ENCODE data around the gene KCTD11. TPM values are rescaled to one million over a fixed set of nuclear protein-coding genes. Genes with fewer than 3 reads are reported as not detected.

KCTD11 gene
- total RNA-seq, 1 experiment from 2014 or later, result 11.0 TPM

GRCh38 chr17:7308625-7309433 is 43.1 kb upstream of the KCTD11 start:
- peak; percentile 58 for ATAC-seq
- in situ Hi-C loops (cut with HindIII; ENCODE audit: low pct_unique_long_range_greater_than_20kb, low sequenced_read_pairs), result no loop called here
- BruUV-seq (replicated peaks), result TSS peak; percentile 83

GRCh38 chr17:7309628-7310027 is 42.3 kb upstream of the KCTD11 start:
- DNase-seq (ENCODE audit: low read depth, low spot score) (no peak), ATAC-seq (no peak)
- Histone ChIP-seq H3K36me3 (ENCODE audit: control insufficient read depth, insufficient read depth, low read length) (peaks cover 25% of the 10 kb centered on the region), H3K27ac (ENCODE audit: low read length) (peak overlapping the region; percentile 11; the same call in 1 of the 2 replicates), H3K27me3 (ENCODE audit: control insufficient read depth, insufficient read depth, low read length) (no peaks in the 10 kb centered on the region), H3K4me3 (ENCODE audit: low read depth in 2 of 2, low read length in 2 of 2) (peak overlapping the region; percentile 86 to 92), H3K9me3 (ENCODE audit: control insufficient read depth, insufficient read depth, low read depth, low read length) (no peaks in the 10 kb centered on the region), H3K4me1 (ENCODE audit: control insufficient read depth, insufficient read depth, low read length) (peaks cover 42% of the 10 kb centered on the region)
- BruUV-seq (replicated peaks), result no TSS peak
- TF ChIP-seq SIN3A (IDR thresholded peaks at IDR 0.05; ENCODE audit: borderline replicate concordance, insufficient read depth, low read depth, low read length) (no peak), REST (IDR thresholded peaks at IDR 0.05; ENCODE audit: insufficient read depth in 1 of 2, low read depth in 2 of 2, low read length in 1 of 2) (no peak), POLR2AphosphoS5 (IDR thresholded peaks at IDR 0.05; ENCODE audit: low read depth, low read length) (no peak), TCF7L2 (IDR thresholded peaks at IDR 0.05; ENCODE audit: low read depth, low read length) (no peak)
- TF ChIP-seq, protein P1, sequence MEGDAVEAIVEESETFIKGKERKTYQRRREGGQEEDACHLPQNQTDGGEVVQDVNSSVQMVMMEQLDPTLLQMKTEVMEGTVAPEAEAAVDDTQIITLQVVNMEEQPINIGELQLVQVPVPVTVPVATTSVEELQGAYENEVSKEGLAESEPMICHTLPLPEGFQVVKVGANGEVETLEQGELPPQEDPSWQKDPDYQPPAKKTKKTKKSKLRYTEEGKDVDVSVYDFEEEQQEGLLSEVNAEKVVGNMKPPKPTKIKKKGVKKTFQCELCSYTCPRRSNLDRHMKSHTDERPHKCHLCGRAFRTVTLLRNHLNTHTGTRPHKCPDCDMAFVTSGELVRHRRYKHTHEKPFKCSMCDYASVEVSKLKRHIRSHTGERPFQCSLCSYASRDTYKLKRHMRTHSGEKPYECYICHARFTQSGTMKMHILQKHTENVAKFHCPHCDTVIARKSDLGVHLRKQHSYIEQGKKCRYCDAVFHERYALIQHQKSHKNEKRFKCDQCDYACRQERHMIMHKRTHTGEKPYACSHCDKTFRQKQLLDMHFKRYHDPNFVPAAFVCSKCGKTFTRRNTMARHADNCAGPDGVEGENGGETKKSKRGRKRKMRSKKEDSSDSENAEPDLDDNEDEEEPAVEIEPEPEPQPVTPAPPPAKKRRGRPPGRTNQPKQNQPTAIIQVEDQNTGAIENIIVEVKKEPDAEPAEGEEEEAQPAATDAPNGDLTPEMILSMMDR (IDR thresholded peaks at IDR 0.05), result no peak
- ChIA-PET POLR2A (no interaction called here), CTCF (no interaction called here)
- in situ Hi-C loops (cut with HindIII; ENCODE audit: low pct_unique_long_range_greater_than_20kb, low sequenced_read_pairs) (no loop called here), intact Hi-C loops (cut with micrococcal nuclease; ENCODE audit: unreplicated experiment) (no loop called here)

More at GRCh38 chr17:7308625-7309433, 43.1 kb upstream of the KCTD11 start:
- Histone ChIP-seq H3K27ac (ENCODE audit: low read length) (peak overlapping the region; percentile 93), H3K36me3 (ENCODE audit: control insufficient read depth, insufficient read depth, low read length) (peaks cover 22% of the 10 kb centered on the region), H3K4me3 (ENCODE audit: low read depth in 2 of 2, low read length in 2 of 2) (peak overlapping the region; percentile 86 to 92), H3K4me1 (ENCODE audit: control insufficient read depth, insufficient read depth, low read length) (peaks cover 42% of the 10 kb centered on the region), H3K9me3 (ENCODE audit: control insufficient read depth, insufficient read depth, low read depth, low read length) (no peaks in the 10 kb centered on the region), H3K27me3 (ENCODE audit: control insufficient read depth, insufficient read depth, low read length) (no peaks in the 10 kb centered on the region)
- intact Hi-C loops (cut with micrococcal nuclease; ENCODE audit: unreplicated experiment), result no loop called here
- TF ChIP-seq SIN3A (IDR thresholded peaks at IDR 0.05; ENCODE audit: borderline replicate concordance, insufficient read depth, low read depth, low read length), result no peak
- TF ChIP-seq POLR2AphosphoS5 (IDR thresholded peaks at IDR 0.05; ENCODE audit: low read depth, low read length), result peak; percentile 46
- TF ChIP-seq REST (IDR thresholded peaks at IDR 0.05; ENCODE audit: insufficient read depth in 1 of 2, low read depth in 2 of 2, low read length in 1 of 2), result peak in 1 of 2 experiments; percentile 39; a peak in 1 of 4 replicates
- TF ChIP-seq TCF7L2 (IDR thresholded peaks at IDR 0.05; ENCODE audit: low read depth, low read length), result no peak
- no peak for DNase-seq (ENCODE audit: low read depth, low spot score)
- POLR2A ChIA-PET, result interaction anchor here (0.7 to 0.9 kb wide), 2 partner anchors 15 to 21 kb away, joined by 3 read pairs; partner anchors contain the start of gene NEURL4
- CTCF ChIA-PET, result no interaction called here
